K562 (cell line): Measurements from ENCODE around the gene PPIC. TPM values are rescaled to one million over a fixed set of nuclear protein-coding genes. Genes with fewer than 3 reads are reported as not detected.

Experiments used
- CAMTA2 ChIP-seq: fragments of 250-450 bp; sonication (Bioruptor Pico); conservative IDR thresholded peaks from 2 replicates; pipeline ENCODE4 v1.5.1; 2022
- CUX1 ChIP-seq: fragments of 200-800 bp; sonication (Bioruptor generic); IDR thresholded peaks from 2 replicates; pipeline ENCODE4 v1.6.1; 2016; ENCODE audit warnings: missing genetic modification characterization, missing compliant biosample characterization
- DNMT1 ChIP-seq: fragments of 450-650 bp; IDR thresholded peaks from 2 replicates; pipeline ENCODE4 v1.6.1; 2016; ENCODE audit warnings: antibody characterized with exemption, mild to moderate bottlenecking
- KDM5B ChIP-seq: fragments of 200-600 bp; sonication (generic); IDR thresholded peaks from 2 replicates; pipeline ENCODE4 v1.6.1; 2012; ENCODE audit warnings: low read depth, mild to moderate bottlenecking, moderate library complexity, low read length, control low read depth, inconsistent platforms; ENCODE audit not compliant: insufficient replicate concordance
- KLF10 ChIP-seq: fragments of 250-450 bp; sonication (Bioruptor Pico); IDR thresholded peaks from 2 replicates; pipeline ENCODE4 v1.6.1; 2021; ENCODE audit warnings: matching md5 sums
- PHF8 ChIP-seq: fragments of 200-600 bp; sonication (generic); IDR thresholded peaks from 2 replicates; pipeline ENCODE4 v1.6.1; 2012; ENCODE audit warnings: mixed run types, mild to moderate bottlenecking, inconsistent platforms, low read length, moderate library complexity, borderline replicate concordance
- PML ChIP-seq: IDR thresholded peaks from 2 replicates; pipeline ENCODE4 v1.6.1; 2012; ENCODE audit warnings: low read length, inconsistent platforms
- POU5F1 ChIP-seq: fragments of 150-350 bp; IDR thresholded peaks from 2 replicates; pipeline ENCODE4 v1.6.1; 2014; ENCODE audit warnings: borderline replicate concordance, low read length, low read depth, mild to moderate bottlenecking; ENCODE audit not compliant: partially characterized antibody
- SNAPC5 ChIP-seq: fragments of 250-450 bp; sonication (Bioruptor Pico); IDR thresholded peaks from 2 replicates; pipeline ENCODE4 v1.8.0; 2021; ENCODE audit warnings: moderate library complexity, mild to moderate bottlenecking, inconsistent platforms
- TCF7 ChIP-seq: sonication (generic); IDR thresholded peaks from 2 replicates; pipeline ENCODE4 v1.6.1; 2016; ENCODE audit warnings: antibody characterized with exemption, borderline replicate concordance
- ZC3H8 ChIP-seq: fragments of 450-650 bp; IDR thresholded peaks from 2 replicates; pipeline ENCODE4 v1.6.1; 2017
- ZNF589 ChIP-seq: fragments of 200-800 bp; sonication (Bioruptor generic); IDR thresholded peaks from 2 replicates; pipeline ENCODE4 v1.6.1; 2016; ENCODE audit warnings: low read depth, missing genetic modification characterization, missing compliant biosample characterization
- ZNF668 ChIP-seq: fragments of 250-450 bp; sonication (Bioruptor Pico); IDR thresholded peaks from 2 replicates; pipeline ENCODE4 v1.8.0; 2022; ENCODE audit warnings: mild to moderate bottlenecking, inconsistent platforms
- ZNF785 ChIP-seq: fragments of 250-450 bp; sonication (Bioruptor Pico); IDR thresholded peaks from 2 replicates; pipeline ENCODE4 v1.4.0; 2020; ENCODE audit warnings: mild to moderate bottlenecking
- polyA plus RNA-seq, 8 experiments: library from polyadenylated mRNA; depleted of rRNA in 4 of 8; stranded (reverse) in 5 of 8; unstranded in 3 of 8; fragments of >200 nt; fragmentation: Nextera tagmentation in 2 of 8; fragmentation: Illumina TruSeq in 1 of 8; extraction: Ambion mirVana in 2 of 8; extraction: Trizol in 1 of 8; gene quantifications; 2 replicates each; pipeline versions ENCODE4 v1.2.1 to v1.2.3, GENCODE V29; 2011 to 2014; ENCODE audit warnings: inconsistent platforms in 1 of 8, missing spikeins in 1 of 8
- total RNA-seq, 7 experiments: library from RNA; depleted of rRNA in 6 of 7; stranded (reverse); fragments of >200 nt in 6 of 7; fragmentation: Illumina TruSeq in 2 of 7; extraction: Trizol in 2 of 7; gene quantifications; 2 replicates each; pipeline versions ENCODE4 v1.2.1 to v1.2.3, GENCODE V29; 2011 to 2021; ENCODE audit warnings: low replicate concordance in 1 of 7
- TF ChIP-seq, protein P1 (sequence below): IDR thresholded peaks from 3 replicates; pipeline ENCODE4 v1.6.1; 2011; ENCODE audit warnings: borderline replicate concordance, mild to moderate bottlenecking; ENCODE audit not compliant: insufficient read length, insufficient read depth
- TF ChIP-seq, protein P2 (sequence below): fragments of 250-450 bp; sonication (Bioruptor Pico); IDR thresholded peaks from 2 replicates; pipeline ENCODE4 v1.4.0; 2020; ENCODE audit warnings: mild to moderate bottlenecking, moderate library complexity
- TF ChIP-seq, protein P3 (sequence below), 2 experiments: fragments of 450-650 bp in 1 of 2; sonication (generic) in 1 of 2; formaldehyde crosslinking; conservative IDR thresholded peaks; 2 replicates each; pipeline versions ENCODE4 v1.4.0 to v1.8.1; 2020 to 2022; ENCODE audit warnings: mild to moderate bottlenecking in 1 of 2, missing genetic modification reagents in 1 of 2

Gene PPIC
- total and polyA plus RNA-seq, 9 of the 15 experiments (the other 6 are each of a cell fraction or from before 2014, with no cell fraction given), result 1.3 to 4.5 (median 2.8) TPM

GRCh38 chr5:123036391-123037103 is at the start of gene PPIC (continued):
- TF ChIP-seq DNMT1, result no peak
- TF ChIP-seq SNAPC5, result no peak
- no peak for TF ChIP-seq TCF7
- TF ChIP-seq CUX1 (CRISPR knock-in tag), result no peak
- TF ChIP-seq KDM5B, result peak; percentile 31
- TF ChIP-seq, protein P1, sequence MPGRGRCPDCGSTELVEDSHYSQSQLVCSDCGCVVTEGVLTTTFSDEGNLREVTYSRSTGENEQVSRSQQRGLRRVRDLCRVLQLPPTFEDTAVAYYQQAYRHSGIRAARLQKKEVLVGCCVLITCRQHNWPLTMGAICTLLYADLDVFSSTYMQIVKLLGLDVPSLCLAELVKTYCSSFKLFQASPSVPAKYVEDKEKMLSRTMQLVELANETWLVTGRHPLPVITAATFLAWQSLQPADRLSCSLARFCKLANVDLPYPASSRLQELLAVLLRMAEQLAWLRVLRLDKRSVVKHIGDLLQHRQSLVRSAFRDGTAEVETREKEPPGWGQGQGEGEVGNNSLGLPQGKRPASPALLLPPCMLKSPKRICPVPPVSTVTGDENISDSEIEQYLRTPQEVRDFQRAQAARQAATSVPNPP, result no peak
- TF ChIP-seq ZC3H8, result no peak
- TF ChIP-seq PML, result no peak
- peak; percentile 70; the same call in 1 of the 2 replicates for TF ChIP-seq PHF8
- no peak for TF ChIP-seq KLF10 (CRISPR knock-in tag)
- no peak for TF ChIP-seq ZNF785
- no peak for TF ChIP-seq ZNF589 (CRISPR knock-in tag)
- TF ChIP-seq, protein P2, sequence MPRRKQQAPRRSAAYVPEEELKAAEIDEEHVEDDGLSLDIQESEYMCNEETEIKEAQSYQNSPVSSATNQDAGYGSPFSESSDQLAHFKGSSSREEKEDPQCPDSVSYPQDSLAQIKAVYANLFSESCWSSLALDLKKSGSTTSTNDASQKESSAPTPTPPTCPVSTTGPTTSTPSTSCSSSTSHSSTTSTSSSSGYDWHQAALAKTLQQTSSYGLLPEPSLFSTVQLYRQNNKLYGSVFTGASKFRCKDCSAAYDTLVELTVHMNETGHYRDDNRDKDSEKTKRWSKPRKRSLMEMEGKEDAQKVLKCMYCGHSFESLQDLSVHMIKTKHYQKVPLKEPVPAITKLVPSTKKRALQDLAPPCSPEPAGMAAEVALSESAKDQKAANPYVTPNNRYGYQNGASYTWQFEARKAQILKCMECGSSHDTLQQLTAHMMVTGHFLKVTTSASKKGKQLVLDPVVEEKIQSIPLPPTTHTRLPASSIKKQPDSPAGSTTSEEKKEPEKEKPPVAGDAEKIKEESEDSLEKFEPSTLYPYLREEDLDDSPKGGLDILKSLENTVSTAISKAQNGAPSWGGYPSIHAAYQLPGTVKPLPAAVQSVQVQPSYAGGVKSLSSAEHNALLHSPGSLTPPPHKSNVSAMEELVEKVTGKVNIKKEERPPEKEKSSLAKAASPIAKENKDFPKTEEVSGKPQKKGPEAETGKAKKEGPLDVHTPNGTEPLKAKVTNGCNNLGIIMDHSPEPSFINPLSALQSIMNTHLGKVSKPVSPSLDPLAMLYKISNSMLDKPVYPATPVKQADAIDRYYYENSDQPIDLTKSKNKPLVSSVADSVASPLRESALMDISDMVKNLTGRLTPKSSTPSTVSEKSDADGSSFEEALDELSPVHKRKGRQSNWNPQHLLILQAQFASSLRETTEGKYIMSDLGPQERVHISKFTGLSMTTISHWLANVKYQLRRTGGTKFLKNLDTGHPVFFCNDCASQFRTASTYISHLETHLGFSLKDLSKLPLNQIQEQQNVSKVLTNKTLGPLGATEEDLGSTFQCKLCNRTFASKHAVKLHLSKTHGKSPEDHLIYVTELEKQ (CRISPR knock-in tag), result no peak
- TF ChIP-seq CAMTA2 (CRISPR knock-in tag), result no peak
- no peak for TF ChIP-seq POU5F1
- no peak for TF ChIP-seq ZNF668 (CRISPR knock-in tag)
- TF ChIP-seq, protein P3, sequence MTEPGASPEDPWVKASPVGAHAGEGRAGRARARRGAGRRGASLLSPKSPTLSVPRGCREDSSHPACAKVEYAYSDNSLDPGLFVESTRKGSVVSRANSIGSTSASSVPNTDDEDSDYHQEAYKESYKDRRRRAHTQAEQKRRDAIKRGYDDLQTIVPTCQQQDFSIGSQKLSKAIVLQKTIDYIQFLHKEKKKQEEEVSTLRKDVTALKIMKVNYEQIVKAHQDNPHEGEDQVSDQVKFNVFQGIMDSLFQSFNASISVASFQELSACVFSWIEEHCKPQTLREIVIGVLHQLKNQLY (CRISPR knock-in tag; conservative IDR thresholded peaks at IDR 0.05), result no peak
